Neural cell (in vitro differentiated cells): Measurements from ENCODE around the gene EREG. TPM values are rescaled to one million over a fixed set of nuclear protein-coding genes. Genes with fewer than 3 reads are reported as not detected.

Experiments
- H2AFZ ChIP-seq: fragments of 200-600, 300-800 bp; sonication (generic), shearing (Covaris generic); 2 replicates; pipeline ENCODE4 v1.6.0; 2014; ENCODE audit warnings: low read depth, mild to moderate bottlenecking, antibody characterized with exemption, low read length, moderate library complexity
- H3F3A ChIP-seq: fragments of 200-600 bp; shearing (Covaris generic); 2 replicates; pipeline ENCODE4 v1.6.1; 2016; ENCODE audit warnings: mild to moderate bottlenecking, moderate library complexity, mixed read lengths, antibody characterized with exemption, low read length; ENCODE audit not compliant: insufficient read depth, poor library complexity, severe bottlenecking
- H3K27ac ChIP-seq: fragments of 200-600, 300-800 bp; sonication (generic), shearing (Covaris generic); 2 replicates; pipeline ENCODE4 v1.5.1; 2014; ENCODE audit warnings: mild to moderate bottlenecking, low read length, moderate library complexity
- H3K27me3 ChIP-seq: fragments of 300-800, 200-600 bp; sonication (generic), shearing (Covaris generic); 2 replicates; pipeline ENCODE4 v1.6.0; 2014; ENCODE audit warnings: mild to moderate bottlenecking, low read depth, low read length, moderate library complexity; ENCODE audit not compliant: insufficient read depth
- H3K36me3 ChIP-seq: fragments of 300-800, 200-600 bp; sonication (generic), shearing (Covaris generic); 2 replicates; pipeline ENCODE4 v1.5.1; 2014; ENCODE audit warnings: mild to moderate bottlenecking, antibody characterized with exemption, low read length, moderate library complexity; ENCODE audit not compliant: insufficient read depth
- H3K4me2 ChIP-seq: fragments of 300-800, 200-600 bp; sonication (generic), shearing (Covaris generic); 2 replicates; pipeline ENCODE4 v1.6.0; 2014; ENCODE audit warnings: mild to moderate bottlenecking, low read length
- H3K4me3 ChIP-seq: fragments of 300-800, 200-600 bp; sonication (generic), shearing (Covaris generic); 2 replicates; pipeline ENCODE4 v1.5.1; 2014; ENCODE audit warnings: mild to moderate bottlenecking, low read length, moderate library complexity
- H3K79me2 ChIP-seq: fragments of 200-600 bp; shearing (Covaris generic); replicated peaks from 2 replicates; pipeline ENCODE4 v1.6.0; 2014; ENCODE audit warnings: mild to moderate bottlenecking, low read length, moderate library complexity; ENCODE audit not compliant: insufficient read depth
- H3K9ac ChIP-seq: fragments of 300-800, 200-600 bp; sonication (generic), shearing (Covaris generic); 2 replicates; pipeline ENCODE4 v1.6.1; 2016; ENCODE audit warnings: mild to moderate bottlenecking, low read length, mixed read lengths
- H3K9me2 ChIP-seq: fragments of 200-600 bp; shearing (Covaris generic); 2 replicates; pipeline ENCODE4 v1.6.1; 2016; ENCODE audit warnings: mild to moderate bottlenecking, low read length, mixed read lengths; ENCODE audit not compliant: insufficient read depth
- H3K9me3 ChIP-seq: fragments of 200-600, 300-800 bp; sonication (generic), shearing (Covaris generic); 2 replicates; pipeline ENCODE4 v1.6.1; 2016; ENCODE audit warnings: mild to moderate bottlenecking, mixed run types, low read length, moderate library complexity, mixed read lengths
- H4K20me1 ChIP-seq: fragments of 200-600 bp; shearing (Covaris generic); 2 replicates; pipeline ENCODE4 v1.6.1; 2016; ENCODE audit warnings: mild to moderate bottlenecking, mixed run types; ENCODE audit not compliant: insufficient read depth
- EP300 ChIP-seq: fragments of 450-650 bp; conservative IDR thresholded peaks from 2 replicates; pipeline ENCODE4 v1.6.1; 2014; ENCODE audit warnings: antibody characterized with exemption, mild to moderate bottlenecking, moderate library complexity; ENCODE audit not compliant: poor library complexity, severe bottlenecking
- EZH2 ChIP-seq: fragments of 200-600, 300-800 bp; shearing (Covaris generic), sonication (generic); IDR thresholded peaks from 2 replicates; pipeline ENCODE4 v1.6.1; 2014; ENCODE audit warnings: antibody characterized with exemption, low read length, borderline replicate concordance, mild to moderate bottlenecking; ENCODE audit not compliant: insufficient read depth, poor library complexity, severe bottlenecking
- MXI1 ChIP-seq: fragments of 450-650 bp; conservative IDR thresholded peaks from 2 replicates; pipeline ENCODE4 v1.6.1; 2014; ENCODE audit warnings: antibody characterized with exemption, mild to moderate bottlenecking; ENCODE audit not compliant: poor library complexity, severe bottlenecking
- POLR2AphosphoS5 ChIP-seq: IDR thresholded peaks from 2 replicates; pipeline ENCODE4 v1.6.1; 2012
- RAD21 ChIP-seq: fragments of 450-650 bp; conservative IDR thresholded peaks from 2 replicates; pipeline ENCODE4 v1.6.1; 2014; ENCODE audit warnings: antibody characterized with exemption, mild to moderate bottlenecking, moderate library complexity
- REST ChIP-seq: IDR thresholded peaks from 2 replicates; pipeline ENCODE4 v1.6.1; 2012; ENCODE audit warnings: borderline replicate concordance
- SMC3 ChIP-seq: fragments of 450-650 bp; conservative IDR thresholded peaks from 2 replicates; pipeline ENCODE4 v1.6.1; 2014; ENCODE audit warnings: antibody characterized with exemption, mild to moderate bottlenecking, moderate library complexity; ENCODE audit not compliant: poor library complexity
- TAF1 ChIP-seq: IDR thresholded peaks from 2 replicates; pipeline ENCODE4 v1.6.1; 2012; ENCODE audit warnings: low read depth
- polyA plus RNA-seq: library from polyadenylated mRNA; depleted of rRNA; stranded (reverse); fragments of >200 nt; gene quantifications from 2 replicates; pipeline ENCODE4 v1.2.3, GENCODE V29; 2014
- TF ChIP-seq, protein P1 (sequence below): fragments of 450-650 bp; IDR thresholded peaks from 2 replicates; pipeline ENCODE4 v1.5.1; 2014; ENCODE audit warnings: antibody characterized with exemption, mild to moderate bottlenecking, moderate library complexity; ENCODE audit not compliant: poor library complexity, severe bottlenecking

The EREG gene
- polyA plus RNA-seq, 1 donor from 2014 or later = not detected

GRCh38 chr4:74385386-74385785, 20.4 kb downstream of the EREG start:
- TF ChIP-seq EP300 = no peak
- TF ChIP-seq POLR2AphosphoS5 = no peak
- TF ChIP-seq SMC3 = no peak
- no peak for TF ChIP-seq EZH2
- TF ChIP-seq REST = no peak
- no peak for TF ChIP-seq TAF1
- TF ChIP-seq, protein P1, sequence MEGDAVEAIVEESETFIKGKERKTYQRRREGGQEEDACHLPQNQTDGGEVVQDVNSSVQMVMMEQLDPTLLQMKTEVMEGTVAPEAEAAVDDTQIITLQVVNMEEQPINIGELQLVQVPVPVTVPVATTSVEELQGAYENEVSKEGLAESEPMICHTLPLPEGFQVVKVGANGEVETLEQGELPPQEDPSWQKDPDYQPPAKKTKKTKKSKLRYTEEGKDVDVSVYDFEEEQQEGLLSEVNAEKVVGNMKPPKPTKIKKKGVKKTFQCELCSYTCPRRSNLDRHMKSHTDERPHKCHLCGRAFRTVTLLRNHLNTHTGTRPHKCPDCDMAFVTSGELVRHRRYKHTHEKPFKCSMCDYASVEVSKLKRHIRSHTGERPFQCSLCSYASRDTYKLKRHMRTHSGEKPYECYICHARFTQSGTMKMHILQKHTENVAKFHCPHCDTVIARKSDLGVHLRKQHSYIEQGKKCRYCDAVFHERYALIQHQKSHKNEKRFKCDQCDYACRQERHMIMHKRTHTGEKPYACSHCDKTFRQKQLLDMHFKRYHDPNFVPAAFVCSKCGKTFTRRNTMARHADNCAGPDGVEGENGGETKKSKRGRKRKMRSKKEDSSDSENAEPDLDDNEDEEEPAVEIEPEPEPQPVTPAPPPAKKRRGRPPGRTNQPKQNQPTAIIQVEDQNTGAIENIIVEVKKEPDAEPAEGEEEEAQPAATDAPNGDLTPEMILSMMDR = no peak
- TF ChIP-seq MXI1 = no peak
- Histone ChIP-seq H3K27ac (no peak overlapping the region), H2AFZ (no peak overlapping the region), H3K4me3 (no peak overlapping the region), H3K9me2 (no peaks in the 10 kb centered on the region), H3K27me3 (no peaks in the 10 kb centered on the region), H3K9me3 (no peaks in the 10 kb centered on the region), H3K79me2 (no peaks in the 10 kb centered on the region), H3F3A (no peaks in the 10 kb centered on the region), H3K9ac (no peak overlapping the region), H3K4me2 (no peak overlapping the region), H4K20me1 (no peaks in the 10 kb centered on the region), H3K36me3 (no peaks in the 10 kb centered on the region)

DNA sequence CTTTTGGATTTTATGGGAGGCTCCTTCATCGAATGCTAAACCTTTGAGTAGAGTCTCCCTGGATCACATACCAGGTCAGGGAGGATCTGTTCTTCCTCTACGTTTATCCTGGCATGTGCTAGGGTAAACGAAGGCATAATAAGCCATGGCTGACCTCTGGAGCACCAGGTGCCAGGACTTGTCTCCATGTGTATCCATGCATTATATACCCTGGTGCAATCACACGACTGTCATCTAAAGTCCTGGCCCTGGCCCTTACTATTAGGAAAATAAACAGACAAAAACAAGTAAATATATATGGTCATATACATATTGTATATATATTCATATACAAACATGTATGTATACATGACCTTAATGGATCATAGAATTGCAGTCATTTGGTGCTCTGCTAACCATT, 21.2 kb downstream of the EREG start:
- Histone ChIP-seq H3K9me2 (no peaks in the 10 kb centered on the region), H3K4me3 (no peak overlapping the region), H3F3A (no peaks in the 10 kb centered on the region), H4K20me1 (no peaks in the 10 kb centered on the region), H3K4me2 (no peak overlapping the region), H3K79me2 (no peaks in the 10 kb centered on the region), H3K27ac (no peak overlapping the region), H3K9ac (no peak overlapping the region), H3K27me3 (no peaks in the 10 kb centered on the region), H2AFZ (no peak overlapping the region), H3K36me3 (no peaks in the 10 kb centered on the region), H3K9me3 (no peaks in the 10 kb centered on the region)
- TF ChIP-seq EZH2 (no peak), RAD21 (no peak), TAF1 (no peak), MXI1 (no peak), REST (no peak), EP300 (no peak), SMC3 (no peak), POLR2AphosphoS5 (no peak)
- TF ChIP-seq, protein P1 = no peak
